Karpas-422 (cell line): Measurements from ENCODE around the gene KAZN. TPM values are rescaled to one million over a fixed set of nuclear protein-coding genes. Genes with fewer than 3 reads are reported as not detected.
"Not testable (repeated sequence)": the region's sequence is repeated elsewhere in the genome, so short reads cannot be mapped to it uniquely, and the experiment has no call there.

ENCODE experiments used
- DNase-seq: peaks from one replicate; pipeline ENCODE4 v3.0.0-alpha.2; 2015
- H2AFZ ChIP-seq: fragments of 200-600 bp; sonication (generic); 2 replicates; pipeline ENCODE4 v1.6.1; 2014; ENCODE audit warnings: antibody characterized with exemption, low read length, mixed read lengths
- H3K27ac ChIP-seq: fragments of 200-600 bp; sonication (generic); 2 replicates; pipeline ENCODE4 v1.5.1; 2014; ENCODE audit warnings: mild to moderate bottlenecking, low read length, moderate library complexity
- H3K27me3 ChIP-seq: fragments of 200-600 bp; sonication (generic); 2 replicates; pipeline ENCODE4 v1.6.1; 2014; ENCODE audit warnings: low read length, mixed read lengths
- H3K36me3 ChIP-seq: fragments of 200-600 bp; sonication (generic); 2 replicates; pipeline ENCODE4 v1.6.1; 2014; ENCODE audit warnings: low read length, mixed read lengths; ENCODE audit not compliant: insufficient read depth
- H3K4me1 ChIP-seq: fragments of 200-600 bp; sonication (generic); 2 replicates; pipeline ENCODE4 v1.6.1; 2014; ENCODE audit warnings: mild to moderate bottlenecking, low read length, mixed read lengths
- H3K4me2 ChIP-seq: fragments of 200-600 bp; sonication (generic); 2 replicates; pipeline ENCODE4 v1.6.1; 2014; ENCODE audit warnings: low read length, low read depth, mild to moderate bottlenecking; ENCODE audit not compliant: poor library complexity, severe bottlenecking
- H3K4me3 ChIP-seq: fragments of 200-600 bp; sonication (generic); 2 replicates; pipeline ENCODE4 v1.5.1; 2014; ENCODE audit warnings: mild to moderate bottlenecking, antibody characterized with exemption, low read length, mixed read lengths
- H3K79me2 ChIP-seq: fragments of 200-600 bp; sonication (generic); 2 replicates; pipeline ENCODE4 v1.6.1; 2014; ENCODE audit warnings: mild to moderate bottlenecking, low read length, mixed read lengths
- H3K9ac ChIP-seq: fragments of 200-600 bp; sonication (generic); 2 replicates; pipeline ENCODE4 v1.6.0; 2014; ENCODE audit warnings: low read length
- H3K9me2 ChIP-seq: fragments of 200-600 bp; sonication (generic), shearing (Covaris generic); replicated peaks from 2 replicates; pipeline ENCODE4 v1.6.0; 2014; ENCODE audit warnings: mild to moderate bottlenecking, low read length, moderate library complexity; ENCODE audit not compliant: insufficient read depth
- H3K9me3 ChIP-seq: fragments of 300-700, 200-600 bp; sonication (generic); 2 replicates; pipeline ENCODE4 v1.6.1; 2014; ENCODE audit warnings: low read length, mixed read lengths
- H4K20me1 ChIP-seq: fragments of 200-600 bp; sonication (generic); 2 replicates; pipeline ENCODE4 v1.6.1; 2014; ENCODE audit warnings: mild to moderate bottlenecking, antibody characterized with exemption, low read length, low read depth; ENCODE audit not compliant: insufficient read depth
- total RNA-seq: library from RNA; depleted of rRNA; stranded (reverse); fragments of >200 nt; shearing (Covaris generic); gene quantifications from 2 replicates; pipeline ENCODE4 v1.2.3, GENCODE V29; 2014; ENCODE audit warnings: low replicate concordance

The KAZN gene
- total RNA-seq, 1 experiment from 2014 or later: not detected

DNA sequence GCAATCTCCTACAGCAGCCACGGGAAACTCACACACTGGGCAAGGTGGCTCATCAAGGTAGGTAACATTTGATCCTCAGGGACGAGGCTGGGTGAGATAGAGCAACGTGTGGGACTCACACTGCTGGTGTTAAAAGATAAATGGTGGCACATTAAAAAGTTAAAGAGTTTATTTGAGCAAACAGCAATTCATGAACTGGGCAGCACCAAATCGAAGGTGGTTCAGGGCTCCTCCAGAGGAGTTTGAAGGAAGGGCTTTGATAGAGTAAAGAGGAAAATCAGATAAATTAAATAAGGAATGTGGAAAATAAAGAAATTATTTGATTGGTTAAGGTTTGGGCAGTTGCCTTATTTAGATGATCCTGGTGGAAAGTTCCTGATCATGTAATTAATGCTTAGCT, 531.5 kb downstream of the KAZN start:
- Histone ChIP-seq H3K4me2 (no peak overlapping the region), H4K20me1 (no peaks in the 10 kb centered on the region), H3K27me3 (no peaks in the 10 kb centered on the region), H3K4me3 (no peak overlapping the region), H3K9me3 (no peaks in the 10 kb centered on the region), H3K9me2 (no peaks in the 10 kb centered on the region), H2AFZ (no peak overlapping the region), H3K9ac (no peak overlapping the region), H3K4me1 (no peaks in the 10 kb centered on the region), H3K27ac (no peak overlapping the region), H3K36me3 (no peaks in the 10 kb centered on the region), H3K79me2 (no peaks in the 10 kb centered on the region)
- no peak for DNase-seq

DNA sequence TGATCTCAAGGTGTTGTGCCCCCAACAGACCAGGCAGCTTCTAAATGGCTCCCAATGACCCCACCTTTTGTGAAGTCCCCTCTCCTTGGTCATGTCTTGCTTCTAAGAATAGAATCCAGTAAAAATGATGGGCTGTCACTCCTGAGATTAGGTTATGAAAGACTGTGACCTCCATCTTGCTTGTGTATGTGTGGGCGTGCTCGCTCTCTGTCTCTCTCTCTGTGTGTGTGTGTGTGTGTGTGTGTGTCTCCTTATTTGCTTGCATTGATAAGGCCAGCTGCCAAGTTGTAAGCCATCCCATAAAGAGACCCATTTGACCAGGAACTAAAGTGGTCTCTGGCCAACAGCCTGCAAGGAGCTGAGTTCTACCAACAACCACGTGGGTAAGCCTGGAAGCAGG, 532.1 kb downstream of the KAZN start:
- no peaks in the 10 kb centered on the region for H3K36me3 ChIP-seq
- H3K27me3 ChIP-seq: no peaks in the 10 kb centered on the region
- H3K4me2 ChIP-seq: no peak overlapping the region
- H3K27ac ChIP-seq: no peak overlapping the region
- no peak for DNase-seq
- no peak overlapping the region for H2AFZ ChIP-seq
- H3K9me2 ChIP-seq: no peaks in the 10 kb centered on the region
- H3K9me3 ChIP-seq: no peaks in the 10 kb centered on the region
- H4K20me1 ChIP-seq: no peaks in the 10 kb centered on the region
- H3K4me1 ChIP-seq: no peaks in the 10 kb centered on the region
- no peaks in the 10 kb centered on the region for H3K79me2 ChIP-seq
- no peak overlapping the region for H3K4me3 ChIP-seq
- H3K9ac ChIP-seq: no peak overlapping the region

DNA sequence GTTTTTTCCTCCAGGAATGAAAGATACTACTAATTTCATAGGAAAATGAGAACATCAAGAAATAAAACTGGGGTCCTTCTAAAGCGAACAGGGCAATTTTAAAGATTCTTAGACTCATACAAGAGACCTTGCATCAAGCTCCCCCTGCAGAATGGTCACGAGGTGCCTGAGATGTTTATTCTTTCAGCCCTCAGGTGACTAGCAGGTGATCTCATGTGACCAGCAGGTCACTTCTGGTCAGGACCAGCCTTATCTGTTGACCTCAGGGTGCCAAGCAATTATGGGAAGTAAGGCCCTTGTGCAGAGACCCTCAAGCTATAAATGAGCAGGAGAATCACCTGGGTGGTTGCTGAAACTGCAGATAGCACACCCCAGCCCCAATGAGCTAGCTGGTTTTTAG, 534.5 kb downstream of the KAZN start:
- no peak for DNase-seq
- H3K9me3 ChIP-seq: no peaks in the 10 kb centered on the region
- no peaks in the 10 kb centered on the region for H3K36me3 ChIP-seq
- H3K4me3 ChIP-seq: no peak overlapping the region
- H3K4me2 ChIP-seq: no peak overlapping the region
- no peaks in the 10 kb centered on the region for H3K79me2 ChIP-seq
- H2AFZ ChIP-seq: no peak overlapping the region
- H3K4me1 ChIP-seq: no peaks in the 10 kb centered on the region
- H4K20me1 ChIP-seq: no peaks in the 10 kb centered on the region
- no peaks in the 10 kb centered on the region for H3K27me3 ChIP-seq
- no peaks in the 10 kb centered on the region for H3K9me2 ChIP-seq
- H3K27ac ChIP-seq: no peak overlapping the region
- H3K9ac ChIP-seq: no peak overlapping the region

DNA sequence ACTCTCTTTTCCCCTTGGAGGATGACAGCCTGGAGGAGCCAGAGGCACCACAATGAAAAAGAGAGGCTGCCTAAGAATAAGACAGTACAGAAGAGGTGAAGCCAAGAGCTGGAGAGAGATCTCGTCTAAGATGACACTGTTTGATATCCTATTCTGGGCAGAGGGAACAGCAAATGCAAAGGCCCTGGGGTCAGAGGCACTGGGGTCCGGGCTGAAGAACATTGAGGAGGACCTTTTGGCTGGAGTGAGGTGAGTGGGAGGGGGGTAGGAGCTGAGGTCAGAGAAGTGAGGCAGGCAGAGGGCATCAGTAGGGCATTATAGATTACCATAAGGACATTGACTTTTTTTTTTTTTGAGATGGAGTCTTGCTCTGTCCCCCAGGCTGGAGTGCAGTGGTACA, 535.8 kb downstream of the KAZN start:
- Histone ChIP-seq H3K36me3 (no peaks in the 10 kb centered on the region), H3K4me3 (no peak overlapping the region), H4K20me1 (no peaks in the 10 kb centered on the region), H3K27me3 (no peaks in the 10 kb centered on the region), H3K27ac (no peak overlapping the region), H3K9me2 (no peaks in the 10 kb centered on the region), H3K4me2 (no peak overlapping the region), H3K9me3 (no peaks in the 10 kb centered on the region), H3K79me2 (no peaks in the 10 kb centered on the region), H3K9ac (no peak overlapping the region), H2AFZ (no peak overlapping the region), H3K4me1 (no peaks in the 10 kb centered on the region)
- no peak for DNase-seq

DNA sequence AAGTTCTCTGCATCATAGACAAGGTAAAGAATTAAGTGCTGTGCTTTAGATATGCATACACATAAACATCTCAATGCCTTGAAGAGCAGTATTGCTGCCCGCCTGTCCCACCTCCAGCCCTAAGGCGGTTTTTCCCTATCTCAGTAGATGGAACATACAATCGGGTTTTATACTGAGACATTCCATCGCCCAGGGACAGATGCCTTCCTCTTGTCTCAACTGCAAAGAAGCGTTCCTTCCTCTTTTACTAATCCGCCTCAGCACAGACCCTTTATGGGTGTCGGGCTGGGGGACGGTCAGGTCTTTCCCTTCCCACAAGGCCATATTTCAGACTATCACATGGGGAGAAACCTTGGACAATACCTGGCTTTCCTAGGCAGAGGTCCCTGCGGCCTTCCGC, 537.1 kb downstream of the KAZN start:
- H3K27ac ChIP-seq, H3K79me2 ChIP-seq, DNase-seq, H2AFZ ChIP-seq, H4K20me1 ChIP-seq, H3K36me3 ChIP-seq, H3K9ac ChIP-seq, H3K4me1 ChIP-seq, H3K9me2 ChIP-seq, H3K9me3 ChIP-seq, H3K4me3 ChIP-seq, H3K4me2 ChIP-seq, H3K27me3 ChIP-seq: not testable (repeated sequence)

DNA sequence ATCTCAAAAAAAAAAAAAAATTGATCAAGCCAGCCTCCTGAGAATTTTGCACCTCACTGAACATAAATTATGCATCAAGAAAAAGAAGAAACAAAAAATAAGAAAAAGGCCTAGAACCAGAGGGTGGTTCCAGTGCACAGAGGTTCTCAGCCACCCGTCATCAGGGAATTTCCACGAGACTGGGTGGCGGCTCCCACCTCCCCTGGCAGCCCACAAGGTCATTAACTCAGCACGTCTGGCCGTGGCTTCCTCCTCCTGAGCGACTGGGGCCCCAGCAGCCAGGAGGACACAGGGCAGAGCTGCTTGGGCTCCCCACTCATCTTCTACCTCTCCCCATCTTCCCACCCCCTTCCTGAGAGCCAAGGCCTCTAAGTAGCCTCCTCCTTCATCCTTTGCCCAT, 539.3 kb downstream of the KAZN start:
- Histone ChIP-seq H2AFZ (no peak overlapping the region), H3K27ac (no peak overlapping the region), H3K27me3 (no peaks in the 10 kb centered on the region)

DNA sequence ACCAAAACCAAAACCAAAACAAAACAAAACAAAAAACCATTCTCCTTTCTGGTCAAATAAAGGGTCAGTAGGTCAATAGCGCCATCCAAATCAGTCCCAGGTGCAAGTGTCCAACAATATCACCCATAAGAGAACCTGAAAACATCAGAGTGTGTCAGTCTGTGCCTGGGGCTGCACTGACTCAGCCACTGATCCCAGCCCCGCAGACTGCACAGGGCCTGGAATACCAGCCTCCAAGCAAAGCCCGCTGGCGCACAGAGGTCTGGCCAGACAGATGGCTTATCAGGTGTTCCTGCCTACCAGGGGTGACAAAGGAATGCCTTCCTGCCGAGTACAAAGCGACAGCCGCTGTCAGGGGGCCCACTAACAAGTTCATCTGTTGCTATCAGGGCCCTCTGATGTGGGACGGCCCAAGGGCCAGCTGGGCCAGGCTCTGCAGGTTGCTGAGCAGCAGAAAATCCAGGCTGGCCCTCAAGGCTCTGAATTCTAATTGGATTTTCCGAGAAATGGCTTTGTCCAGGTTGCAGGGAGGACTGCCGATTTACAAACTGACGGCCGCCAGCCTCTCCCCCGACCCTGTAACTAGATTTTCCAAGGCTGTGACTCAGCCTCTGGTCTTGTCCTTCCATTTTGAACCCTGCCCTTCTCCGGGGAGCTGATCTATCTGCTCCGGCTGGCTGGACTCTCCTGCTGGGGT, 541.3 kb downstream of the KAZN start:
- Histone ChIP-seq H3K27me3 (no peaks in the 10 kb centered on the region), H4K20me1 (no peaks in the 10 kb centered on the region), H3K4me2 (no peak overlapping the region), H3K4me3 (no peak overlapping the region), H3K9ac (no peak overlapping the region), H2AFZ (no peak overlapping the region), H3K27ac (no peak overlapping the region), H3K79me2 (no peaks in the 10 kb centered on the region), H3K36me3 (no peaks in the 10 kb centered on the region), H3K4me1 (no peaks in the 10 kb centered on the region), H3K9me2 (no peaks in the 10 kb centered on the region), H3K9me3 (no peaks in the 10 kb centered on the region)
- DNase-seq: no peak

More for the DNA sequence above, 539.3 kb downstream of the KAZN start:
- Histone ChIP-seq H3K4me1 (no peaks in the 10 kb centered on the region), H3K36me3 (no peaks in the 10 kb centered on the region), H3K9me3 (no peaks in the 10 kb centered on the region), H3K9me2 (no peaks in the 10 kb centered on the region), H3K4me2 (no peak overlapping the region), H3K9ac (no peak overlapping the region), H3K79me2 (no peaks in the 10 kb centered on the region), H4K20me1 (no peaks in the 10 kb centered on the region), H3K4me3 (no peak overlapping the region)
- no peak for DNase-seq

DNA sequence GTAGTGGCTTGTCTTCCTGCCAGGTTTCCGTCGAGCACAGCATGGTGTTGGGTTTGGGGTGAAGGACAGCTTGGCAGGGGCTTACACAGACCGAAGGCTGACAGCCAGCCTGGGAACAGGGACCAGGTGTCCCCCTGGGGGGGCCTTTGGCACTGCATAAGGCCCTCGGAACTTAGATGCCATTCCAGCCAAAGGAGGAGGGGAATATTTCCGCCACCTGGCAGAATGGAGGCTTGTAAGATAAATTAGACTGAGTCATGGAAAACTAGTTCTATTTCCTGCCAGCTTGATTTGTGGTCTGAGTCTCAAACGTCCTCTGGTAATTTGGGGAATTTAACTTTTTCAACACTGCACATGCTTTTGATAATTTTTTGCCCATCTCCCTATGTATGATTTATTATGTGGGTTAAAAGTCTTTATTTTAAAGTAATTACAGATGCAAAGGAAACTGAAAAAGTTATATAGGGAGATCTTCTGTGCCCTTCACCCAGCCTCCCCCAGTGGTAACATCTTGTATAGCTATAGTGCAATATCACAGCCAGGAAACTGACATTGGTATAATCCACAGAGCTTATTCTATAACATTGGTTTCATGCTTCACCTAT, 543.6 kb downstream of the KAZN start:
- Histone ChIP-seq H3K4me3 (no peak overlapping the region), H3K4me1 (no peaks in the 10 kb centered on the region), H3K79me2 (no peaks in the 10 kb centered on the region), H3K27ac (no peak overlapping the region), H3K36me3 (no peaks in the 10 kb centered on the region), H3K9me3 (no peaks in the 10 kb centered on the region), H3K9ac (no peak overlapping the region), H3K4me2 (no peak overlapping the region), H2AFZ (no peak overlapping the region), H3K27me3 (no peaks in the 10 kb centered on the region), H3K9me2 (no peaks in the 10 kb centered on the region), H4K20me1 (no peaks in the 10 kb centered on the region)
- no peak for DNase-seq
